Neuron (in vitro differentiated cells): ENCODE data around the gene ARTN.

Experiments used
- H2AFZ ChIP-seq: one replicate; pipeline ENCODE4 v1.6.1; 2013; ENCODE audit warnings: low read depth, mild to moderate bottlenecking, inconsistent platforms, low read length, moderate library complexity
- H3K27me3 ChIP-seq: one replicate; pipeline ENCODE4 v1.6.1; 2013; ENCODE audit warnings: low read length; ENCODE audit not compliant: insufficient read depth
- H3K36me3 ChIP-seq: one replicate; pipeline ENCODE4 v1.6.1; 2013; ENCODE audit warnings: low read length; ENCODE audit not compliant: insufficient read depth
- H3K4me1 ChIP-seq: one replicate; pipeline ENCODE4 v1.6.1; 2013; ENCODE audit warnings: low read length; ENCODE audit not compliant: insufficient read depth
- H3K4me3 ChIP-seq: 2 replicates; pipeline ENCODE4 v1.5.1; 2013; ENCODE audit warnings: mild to moderate bottlenecking, low read length, moderate library complexity
- H3K9me3 ChIP-seq: one replicate; pipeline ENCODE4 v1.6.1; 2013; ENCODE audit warnings: low read length

The ARTN gene

DNA sequence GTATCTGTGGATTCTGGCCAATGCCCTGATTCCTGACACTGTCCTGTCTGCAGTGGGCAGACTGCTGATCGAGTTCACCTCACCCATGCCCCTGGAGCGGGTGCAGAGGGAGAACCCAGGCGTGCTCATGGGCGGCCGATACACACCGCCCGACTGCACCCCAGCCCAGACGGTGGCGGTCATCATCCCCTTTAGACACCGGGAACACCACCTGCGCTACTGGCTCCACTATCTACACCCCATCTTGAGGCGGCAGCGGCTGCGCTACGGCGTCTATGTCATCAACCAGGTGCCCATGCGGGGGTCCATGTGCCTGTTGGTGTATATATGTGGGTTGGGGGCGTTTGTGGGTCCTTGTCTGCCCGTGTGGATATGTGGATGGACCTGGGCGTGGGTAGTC, 48.0 kb downstream of the ARTN start:
- Histone ChIP-seq H3K4me1 (peaks cover 33% of the 10 kb centered on the region), H3K27me3 (no peaks in the 10 kb centered on the region), H3K36me3 (peaks cover 61% of the 10 kb centered on the region)

DNA sequence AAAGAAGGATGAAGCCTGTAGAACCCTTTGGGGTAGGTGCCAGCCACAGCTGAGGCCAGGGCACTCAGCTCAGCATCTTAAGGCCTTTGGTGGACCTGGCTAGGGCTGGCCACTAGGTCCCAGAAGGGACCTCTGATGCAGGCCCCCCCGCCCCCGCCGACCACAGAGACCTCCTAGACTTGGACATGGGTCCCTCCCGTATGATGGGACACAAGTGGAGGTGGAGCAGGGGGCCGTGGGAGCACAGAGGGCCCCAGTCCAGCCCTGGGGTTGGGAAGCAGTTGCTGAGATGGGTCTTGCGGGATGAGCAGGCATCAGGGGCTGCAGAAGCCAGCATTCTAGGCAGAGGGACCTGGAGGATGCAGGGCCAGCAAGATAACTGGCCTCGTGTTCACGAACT, 48.6 kb downstream of the ARTN start:
- H3K36me3 ChIP-seq: peaks cover 55% of the 10 kb centered on the region

More for the DNA sequence above, 48.0 kb downstream of the ARTN start:
- no peaks in the 10 kb centered on the region for H3K9me3 ChIP-seq
- no peak overlapping the region for H3K4me3 ChIP-seq
- H2AFZ ChIP-seq: no peak overlapping the region

DNA sequence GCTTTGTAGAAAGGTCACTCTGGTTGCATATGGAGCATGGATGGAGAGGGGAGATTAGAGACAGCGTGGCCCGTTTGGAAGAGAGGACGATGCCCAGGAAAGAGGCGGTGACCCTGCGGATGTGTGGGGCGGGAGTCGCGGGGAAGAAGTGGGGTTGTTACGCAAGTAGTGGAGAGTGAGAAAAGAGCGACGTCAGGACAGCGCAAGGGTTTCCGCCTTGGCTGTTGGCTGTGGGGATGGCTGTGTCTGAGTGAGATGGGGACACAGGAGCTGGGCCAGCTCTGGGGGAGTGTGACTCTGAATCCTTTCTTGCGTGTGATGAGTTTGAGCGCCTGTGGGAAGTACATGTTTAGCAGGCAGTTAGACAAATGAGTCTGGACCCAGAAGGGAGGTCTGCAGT, 49.2 kb downstream of the ARTN start:
- Histone ChIP-seq H3K4me1 (peaks cover 24% of the 10 kb centered on the region), H3K4me3 (no peak overlapping the region), H2AFZ (no peak overlapping the region), H3K27me3 (no peaks in the 10 kb centered on the region), H3K36me3 (peaks cover 49% of the 10 kb centered on the region), H3K9me3 (no peaks in the 10 kb centered on the region)

More for the DNA sequence above, 48.6 kb downstream of the ARTN start:
- no peaks in the 10 kb centered on the region for H3K9me3 ChIP-seq
- H3K4me1 ChIP-seq: peaks cover 28% of the 10 kb centered on the region
- H3K27me3 ChIP-seq: no peaks in the 10 kb centered on the region
- H3K4me3 ChIP-seq: no peak overlapping the region
- no peak overlapping the region for H2AFZ ChIP-seq

DNA sequence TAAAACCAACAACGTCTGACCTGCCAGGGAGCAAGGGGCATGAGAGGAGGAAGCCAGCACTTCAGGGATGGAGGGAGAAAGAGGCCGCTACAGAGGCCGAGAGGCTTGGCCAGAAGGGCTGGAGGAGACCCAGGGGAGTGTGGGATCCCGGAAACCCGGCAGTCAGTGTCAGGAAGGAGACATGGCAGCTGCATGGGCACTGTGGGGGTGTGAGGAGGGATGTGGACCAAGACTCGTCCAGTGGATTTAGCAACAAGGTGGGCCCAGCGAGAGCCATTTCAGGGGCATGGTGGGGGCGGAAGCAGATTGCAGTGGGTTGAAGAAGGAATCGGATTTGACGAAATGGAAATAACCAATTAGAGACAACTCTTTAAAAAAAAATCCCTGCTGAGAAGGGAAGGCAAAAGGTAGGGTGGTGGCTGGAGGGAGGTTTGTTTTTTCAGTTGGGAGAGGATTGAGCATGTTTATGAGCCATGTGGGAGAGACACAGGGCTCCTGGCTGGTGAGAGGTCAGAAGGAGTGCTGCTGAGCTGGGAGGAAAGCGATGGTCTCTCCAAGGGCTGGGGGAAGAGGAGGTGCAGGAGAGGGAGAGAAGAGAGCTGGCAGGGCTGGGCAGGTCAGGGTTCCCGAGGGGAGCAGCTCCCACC, 49.8 kb downstream of the ARTN start:
- no peaks in the 10 kb centered on the region for H3K9me3 ChIP-seq
- H3K4me3 ChIP-seq: no peak overlapping the region
- H2AFZ ChIP-seq: no peak overlapping the region
- H3K27me3 ChIP-seq: no peaks in the 10 kb centered on the region
- peaks cover 18% of the 10 kb centered on the region for H3K4me1 ChIP-seq
- peaks cover 46% of the 10 kb centered on the region for H3K36me3 ChIP-seq

DNA sequence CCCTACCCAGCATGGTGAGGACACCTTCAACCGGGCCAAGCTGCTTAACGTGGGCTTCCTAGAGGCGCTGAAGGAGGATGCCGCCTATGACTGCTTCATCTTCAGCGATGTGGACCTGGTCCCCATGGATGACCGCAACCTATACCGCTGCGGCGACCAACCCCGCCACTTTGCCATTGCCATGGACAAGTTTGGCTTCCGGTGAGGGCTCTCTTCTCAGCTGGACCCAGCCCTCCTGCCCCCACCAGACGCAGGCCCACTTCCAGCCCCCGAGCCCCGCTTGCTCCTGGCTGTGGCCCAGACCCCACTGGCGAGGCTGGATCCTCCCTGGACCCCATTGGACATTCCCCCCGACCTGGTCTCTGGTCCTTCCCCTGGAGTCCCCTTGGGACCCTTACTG, 51.3 kb downstream of the ARTN start:
- Histone ChIP-seq H3K27me3 (no peaks in the 10 kb centered on the region), H3K36me3 (peaks cover 46% of the 10 kb centered on the region), H3K9me3 (no peaks in the 10 kb centered on the region)

DNA sequence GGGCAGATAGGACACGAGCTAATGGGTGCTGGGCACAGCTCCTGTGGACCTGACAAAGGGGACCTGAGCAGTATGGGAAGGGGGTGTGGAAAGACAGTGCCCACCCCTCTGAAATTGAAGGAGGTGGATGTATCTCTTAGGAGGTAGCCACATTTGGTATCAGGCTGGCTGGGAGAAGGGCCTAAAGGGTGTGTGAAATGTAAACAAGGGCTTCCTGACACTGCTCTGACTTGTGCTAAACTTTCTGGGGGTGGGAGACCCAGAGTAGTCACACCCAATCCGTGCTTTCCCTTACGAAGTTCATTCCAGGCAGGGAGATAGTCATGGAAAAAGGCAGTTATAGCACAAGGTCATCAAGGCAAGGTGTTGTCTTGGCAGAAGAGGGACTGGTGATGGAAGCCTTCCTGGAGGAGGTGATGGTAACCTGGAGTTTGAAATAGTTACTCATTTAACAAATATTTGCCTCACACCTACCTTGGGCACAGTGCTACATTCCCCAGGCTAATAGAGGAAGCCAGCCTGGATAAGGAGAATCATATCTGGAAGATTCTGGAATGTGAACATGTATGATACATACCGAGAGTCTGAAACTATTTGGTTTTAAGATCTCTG, 52.5 kb downstream of the ARTN start:
- H3K36me3 ChIP-seq: peaks cover 46% of the 10 kb centered on the region
- no peaks in the 10 kb centered on the region for H3K27me3 ChIP-seq

More for the DNA sequence above, 51.3 kb downstream of the ARTN start:
- H3K4me3 ChIP-seq: no peak overlapping the region
- H3K4me1 ChIP-seq: peaks cover 9% of the 10 kb centered on the region
- H2AFZ ChIP-seq: no peak overlapping the region

DNA sequence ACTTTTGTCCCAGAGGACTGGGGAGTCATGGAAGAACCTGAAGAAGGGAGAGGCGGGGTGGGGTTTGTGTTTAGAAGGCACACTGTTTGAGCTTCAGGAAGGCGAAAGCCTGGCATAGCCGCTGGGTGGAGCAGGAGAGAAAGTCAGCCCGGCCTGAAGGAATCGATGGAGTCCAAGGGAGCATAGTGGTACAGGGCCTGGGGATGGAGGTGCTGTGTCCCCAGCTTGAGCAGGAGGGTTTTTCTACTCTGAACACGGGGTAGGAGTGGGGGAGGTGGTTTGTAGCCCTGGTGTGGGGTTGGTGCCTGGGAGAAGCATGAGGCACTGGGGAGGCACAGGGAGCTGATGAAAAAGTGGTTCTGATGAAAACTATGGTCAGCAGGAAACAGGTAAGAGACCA, 53.1 kb downstream of the ARTN start:
- H3K9me3 ChIP-seq: no peaks in the 10 kb centered on the region
- H3K4me3 ChIP-seq: no peak overlapping the region
- H2AFZ ChIP-seq: no peak overlapping the region
- peaks cover 8% of the 10 kb centered on the region for H3K4me1 ChIP-seq
- H3K36me3 ChIP-seq: peaks cover 42% of the 10 kb centered on the region
- H3K27me3 ChIP-seq: no peaks in the 10 kb centered on the region

More for the DNA sequence above, 52.5 kb downstream of the ARTN start:
- no peaks in the 10 kb centered on the region for H3K9me3 ChIP-seq
- H3K4me3 ChIP-seq: no peak overlapping the region
- H2AFZ ChIP-seq: no peak overlapping the region
- peaks cover 3% of the 10 kb centered on the region for H3K4me1 ChIP-seq
